HG02870 (cell line): Measurements from ENCODE around the gene PTPRM.

Experiments
- ATAC-seq: cut with Tn5 transposase; IDR thresholded peaks from one replicate; pipeline ENCODE4 v1.9.1; 2021; ENCODE audit warnings: mild to moderate bottlenecking, moderate library complexity; ENCODE audit not compliant: unreplicated experiment

The PTPRM gene

GRCh38 chr18:7844017-7844416 is 276.9 kb downstream of the PTPRM start:
- ATAC-seq: no peak

- no peak for ATAC-seq
Observed at GRCh38 chr18:7844418-7844817, 277.3 kb downstream of the PTPRM start.

- no peak for ATAC-seq
Observed at GRCh38 chr18:7846335-7846734, 279.2 kb downstream of the PTPRM start.

- no peak for ATAC-seq
Observed at GRCh38 chr18:7847357-7848053, 280.4 kb downstream of the PTPRM start.

GRCh38 chr18:7848054-7848412 is 280.9 kb downstream of the PTPRM start:
- ATAC-seq: no peak

- ATAC-seq: no peak
Observed at GRCh38 chr18:7850446-7850845, 283.3 kb downstream of the PTPRM start.

GRCh38 chr18:7855028-7855427 is 287.9 kb downstream of the PTPRM start:
- ATAC-seq: no peak

- no peak for ATAC-seq
Observed at GRCh38 chr18:7855671-7856070, 288.6 kb downstream of the PTPRM start.

GRCh38 chr18:7856116-7856515 is 289.0 kb downstream of the PTPRM start:
- ATAC-seq: no peak

- ATAC-seq: no peak
Observed at GRCh38 chr18:7856733-7857132, 289.6 kb downstream of the PTPRM start.

GRCh38 chr18:7857562-7857961 is 290.4 kb downstream of the PTPRM start:
- ATAC-seq: no peak

GRCh38 chr18:7859122-7859521 is 292.0 kb downstream of the PTPRM start:
- no peak for ATAC-seq

- ATAC-seq: no peak
Observed at GRCh38 chr18:7870266-7870665, 303.1 kb downstream of the PTPRM start.

- no peak for ATAC-seq
Observed at GRCh38 chr18:7870855-7871254, 303.7 kb downstream of the PTPRM start.

- ATAC-seq: no peak
Observed at GRCh38 chr18:7871560-7872456, 304.7 kb downstream of the PTPRM start.

GRCh38 chr18:7872569-7872968 is 305.5 kb downstream of the PTPRM start:
- ATAC-seq: no peak

GRCh38 chr18:7873316-7873715 is 306.2 kb downstream of the PTPRM start:
- no peak for ATAC-seq

- no peak for ATAC-seq
Observed at GRCh38 chr18:7876354-7877104, 309.4 kb downstream of the PTPRM start.

GRCh38 chr18:7877609-7878008 is 310.5 kb downstream of the PTPRM start:
- ATAC-seq: no peak

GRCh38 chr18:7878265-7879211 is 311.4 kb downstream of the PTPRM start:
- no peak for ATAC-seq
